Panc1 (cell line): ENCODE measurements around the gene NPTX1. TPM values are rescaled to one million over a fixed set of nuclear protein-coding genes. Genes with fewer than 3 reads are reported as not detected.

ENCODE experiments used
- ATAC-seq: fragments of 200-7000 bp; cut with Tn5 transposase; 2 replicates; pipeline ENCODE4 v1.9.1; 2020; ENCODE audit warnings: mild to moderate bottlenecking, moderate library complexity
- BruUV-seq: library from RNA; stranded (reverse); fragments of 400-500 nt; replicated peaks from 2 replicates; lab custom pipeline; 2021; lab: Mats Ljungman, UMichigan
- CTCF ChIA-PET: fragments of 300-600 bp; sonication (Branson Sonifier 250); formaldehyde crosslinking; loops from one replicate; lab custom pipeline; 2022; ENCODE audit warnings: antibody characterized with exemption; lab: Charles Lee
- POLR2A ChIA-PET: fragments of 300-600 bp; sonication (Branson Sonifier 250); formaldehyde crosslinking; loops from one replicate; lab custom pipeline; 2022; ENCODE audit warnings: antibody characterized with exemption; lab: Charles Lee
- DNase-seq: peaks from one replicate; pipeline ENCODE4 v3.0.0-alpha.2; 2010; ENCODE audit warnings: low read depth, low spot score
- H3K27ac ChIP-seq: 2 replicates; pipeline ENCODE4 v1.5.1; 2011; ENCODE audit warnings: mild to moderate bottlenecking, low read length, inconsistent platforms
- H3K27me3 ChIP-seq: fragments of 200-500 bp; sonication (Bioruptor generic); 2 replicates; pipeline ENCODE4 v1.6.0; 2014; ENCODE audit warnings: low read length, inconsistent platforms; ENCODE audit not compliant: control insufficient read depth, insufficient read depth
- H3K36me3 ChIP-seq: fragments of 200-500 bp; sonication (Bioruptor generic); 2 replicates; pipeline ENCODE4 v1.5.1; 2014; ENCODE audit warnings: inconsistent platforms, mild to moderate bottlenecking, low read length, moderate library complexity; ENCODE audit not compliant: control insufficient read depth, insufficient read depth
- H3K4me1 ChIP-seq: 2 replicates; pipeline ENCODE4 v1.5.1; 2011; ENCODE audit warnings: inconsistent platforms, mild to moderate bottlenecking, low read length, moderate library complexity; ENCODE audit not compliant: control insufficient read depth, insufficient read depth
- H3K4me3 ChIP-seq, 2 experiments: 2 replicates each; pipeline ENCODE4 v1.5.1; 2011 to 2012; ENCODE audit warnings: low read depth in 2 of 2, low read length in 2 of 2, mild to moderate bottlenecking in 2 of 2, inconsistent platforms in 1 of 2, moderate library complexity in 1 of 2
- H3K9me3 ChIP-seq: fragments of 200-500 bp; sonication (Bioruptor generic); 2 replicates; pipeline ENCODE4 v1.5.1; 2014; ENCODE audit warnings: low read depth, mild to moderate bottlenecking, inconsistent platforms, low read length, moderate library complexity; ENCODE audit not compliant: control insufficient read depth, insufficient read depth
- POLR2AphosphoS5 ChIP-seq: IDR thresholded peaks from 2 replicates; pipeline ENCODE4 v1.6.1; 2012; ENCODE audit warnings: mild to moderate bottlenecking, low read depth, low read length, moderate library complexity
- SIN3A ChIP-seq: IDR thresholded peaks from 2 replicates; pipeline ENCODE4 v1.6.1; 2012; ENCODE audit warnings: low read depth, mild to moderate bottlenecking, low read length, moderate library complexity, borderline replicate concordance; ENCODE audit not compliant: insufficient read depth
- TCF7L2 ChIP-seq: IDR thresholded peaks from 2 replicates; pipeline ENCODE4 v1.6.1; 2011; ENCODE audit warnings: mild to moderate bottlenecking, low read depth, low read length, inconsistent platforms
- in situ Hi-C: cut with HindIII; loops from 2 replicates; pipeline ENCODE4 v1.10.0; 2016; ENCODE audit warnings: low sequenced_read_pairs, low pct_unique_long_range_greater_than_20kb
- intact Hi-C: fragments of 100-400 bp; cut with micrococcal nuclease; formaldehyde crosslinking; loops from one replicate; pipeline ENCODE4 v1.10.0; 2022; ENCODE audit not compliant: unreplicated experiment
- total RNA-seq: library from RNA; stranded (reverse); gene quantifications from one replicate; pipeline ENCODE4 v1.2.1, GENCODE V29; 2021; ENCODE audit not compliant: unreplicated experiment
- TF ChIP-seq, protein P1 (sequence below), 2 experiments: IDR thresholded peaks; 2 replicates each; pipeline ENCODE4 v1.6.1; 2011 to 2012; ENCODE audit warnings: low read depth in 2 of 2, control low read depth in 1 of 2, low read length in 1 of 2, mild to moderate bottlenecking in 1 of 2, moderate library complexity in 1 of 2; ENCODE audit not compliant: insufficient read depth in 1 of 2
- TF ChIP-seq, protein P2 (sequence below): fragments of 450-650 bp; IDR thresholded peaks from 2 replicates; pipeline ENCODE4 v1.5.1; 2017; ENCODE audit warnings: mild to moderate bottlenecking

NPTX1 gene
- total RNA-seq, 1 experiment from 2014 or later: 1.1 TPM

DNA sequence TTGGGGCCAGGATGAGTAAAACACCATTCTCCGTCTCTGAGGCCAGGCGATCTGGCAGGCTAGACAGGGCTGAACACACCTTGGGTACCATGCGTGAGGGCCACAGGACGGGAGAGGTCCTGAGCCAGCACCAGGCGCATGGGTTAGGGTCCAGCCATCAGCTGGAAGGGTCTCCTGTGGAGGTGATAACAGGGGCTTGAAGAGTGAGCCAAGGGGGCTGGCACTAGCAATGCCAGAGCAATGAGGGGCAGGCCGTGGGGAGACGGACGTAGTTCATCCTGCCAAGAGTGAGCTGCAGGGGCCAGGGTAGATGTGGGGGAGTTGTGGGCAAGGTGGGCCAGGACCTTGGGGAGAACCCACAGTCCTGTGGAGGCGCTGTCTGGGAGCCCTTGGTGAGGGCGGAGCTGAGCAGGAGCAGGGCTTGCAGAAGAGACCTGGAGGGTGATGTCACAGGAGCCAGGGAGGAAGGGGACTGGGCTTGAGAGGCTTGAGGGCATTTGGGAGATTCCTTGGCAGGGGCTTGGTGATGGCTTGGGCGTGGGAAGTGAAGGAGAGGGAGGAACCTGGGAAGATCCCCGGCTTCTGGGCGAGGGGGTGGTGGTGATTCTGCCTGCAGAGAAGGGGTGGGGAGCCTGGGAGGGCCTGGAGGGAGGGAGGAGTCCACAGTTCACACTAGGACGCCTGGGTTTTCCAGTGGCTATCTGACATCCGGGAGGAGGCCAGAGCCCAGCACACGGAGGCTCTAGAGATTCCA lies 6.3 kb upstream of the NPTX1 start:
- DNase-seq: no peak

DNA sequence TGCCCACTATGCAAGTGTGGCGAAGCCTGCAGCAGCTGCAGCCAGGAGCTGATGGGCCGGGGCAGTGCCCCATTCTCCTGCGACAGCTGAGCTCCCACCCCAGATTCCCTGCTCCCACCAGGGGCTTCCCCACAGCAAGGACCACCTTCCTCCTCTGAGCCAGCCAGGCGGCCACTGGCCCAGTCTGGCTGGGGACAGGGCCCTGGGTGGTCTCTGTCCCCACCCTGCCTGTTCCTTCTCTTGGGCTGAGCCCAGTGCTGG lies 5.6 kb upstream of the NPTX1 start:
- BruUV-seq: no TSS peak
- POLR2A ChIA-PET: no interaction called here
- DNase-seq: no peak
- intact Hi-C loops: no loop called here
- TF ChIP-seq, protein P1, sequence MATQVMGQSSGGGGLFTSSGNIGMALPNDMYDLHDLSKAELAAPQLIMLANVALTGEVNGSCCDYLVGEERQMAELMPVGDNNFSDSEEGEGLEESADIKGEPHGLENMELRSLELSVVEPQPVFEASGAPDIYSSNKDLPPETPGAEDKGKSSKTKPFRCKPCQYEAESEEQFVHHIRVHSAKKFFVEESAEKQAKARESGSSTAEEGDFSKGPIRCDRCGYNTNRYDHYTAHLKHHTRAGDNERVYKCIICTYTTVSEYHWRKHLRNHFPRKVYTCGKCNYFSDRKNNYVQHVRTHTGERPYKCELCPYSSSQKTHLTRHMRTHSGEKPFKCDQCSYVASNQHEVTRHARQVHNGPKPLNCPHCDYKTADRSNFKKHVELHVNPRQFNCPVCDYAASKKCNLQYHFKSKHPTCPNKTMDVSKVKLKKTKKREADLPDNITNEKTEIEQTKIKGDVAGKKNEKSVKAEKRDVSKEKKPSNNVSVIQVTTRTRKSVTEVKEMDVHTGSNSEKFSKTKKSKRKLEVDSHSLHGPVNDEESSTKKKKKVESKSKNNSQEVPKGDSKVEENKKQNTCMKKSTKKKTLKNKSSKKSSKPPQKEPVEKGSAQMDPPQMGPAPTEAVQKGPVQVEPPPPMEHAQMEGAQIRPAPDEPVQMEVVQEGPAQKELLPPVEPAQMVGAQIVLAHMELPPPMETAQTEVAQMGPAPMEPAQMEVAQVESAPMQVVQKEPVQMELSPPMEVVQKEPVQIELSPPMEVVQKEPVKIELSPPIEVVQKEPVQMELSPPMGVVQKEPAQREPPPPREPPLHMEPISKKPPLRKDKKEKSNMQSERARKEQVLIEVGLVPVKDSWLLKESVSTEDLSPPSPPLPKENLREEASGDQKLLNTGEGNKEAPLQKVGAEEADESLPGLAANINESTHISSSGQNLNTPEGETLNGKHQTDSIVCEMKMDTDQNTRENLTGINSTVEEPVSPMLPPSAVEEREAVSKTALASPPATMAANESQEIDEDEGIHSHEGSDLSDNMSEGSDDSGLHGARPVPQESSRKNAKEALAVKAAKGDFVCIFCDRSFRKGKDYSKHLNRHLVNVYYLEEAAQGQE (IDR thresholded peaks at IDR 0.05; ENCODE audit: insufficient read depth in 1 of 2, low read depth in 2 of 2, low read length in 1 of 2): no peak
- TF ChIP-seq SIN3A: no peak
- no peak for TF ChIP-seq POLR2AphosphoS5
- TF ChIP-seq TCF7L2: no peak
- TF ChIP-seq, protein P2, sequence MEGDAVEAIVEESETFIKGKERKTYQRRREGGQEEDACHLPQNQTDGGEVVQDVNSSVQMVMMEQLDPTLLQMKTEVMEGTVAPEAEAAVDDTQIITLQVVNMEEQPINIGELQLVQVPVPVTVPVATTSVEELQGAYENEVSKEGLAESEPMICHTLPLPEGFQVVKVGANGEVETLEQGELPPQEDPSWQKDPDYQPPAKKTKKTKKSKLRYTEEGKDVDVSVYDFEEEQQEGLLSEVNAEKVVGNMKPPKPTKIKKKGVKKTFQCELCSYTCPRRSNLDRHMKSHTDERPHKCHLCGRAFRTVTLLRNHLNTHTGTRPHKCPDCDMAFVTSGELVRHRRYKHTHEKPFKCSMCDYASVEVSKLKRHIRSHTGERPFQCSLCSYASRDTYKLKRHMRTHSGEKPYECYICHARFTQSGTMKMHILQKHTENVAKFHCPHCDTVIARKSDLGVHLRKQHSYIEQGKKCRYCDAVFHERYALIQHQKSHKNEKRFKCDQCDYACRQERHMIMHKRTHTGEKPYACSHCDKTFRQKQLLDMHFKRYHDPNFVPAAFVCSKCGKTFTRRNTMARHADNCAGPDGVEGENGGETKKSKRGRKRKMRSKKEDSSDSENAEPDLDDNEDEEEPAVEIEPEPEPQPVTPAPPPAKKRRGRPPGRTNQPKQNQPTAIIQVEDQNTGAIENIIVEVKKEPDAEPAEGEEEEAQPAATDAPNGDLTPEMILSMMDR: no peak
- Histone ChIP-seq H3K27me3 (peaks cover 2% of the 10 kb centered on the region; the same call in 1 of the 2 replicates), H3K4me3 (no peak overlapping the region), H3K27ac (no peak overlapping the region), H3K9me3 (no peaks in the 10 kb centered on the region), H3K4me1 (no peaks in the 10 kb centered on the region), H3K36me3 (no peaks in the 10 kb centered on the region)
- CTCF ChIA-PET: interaction anchor here (0.6 kb wide), 2 partner anchors 81 to 562 kb away, joined by 3 read pairs; no protein-coding TSS in a partner anchor
- ATAC-seq: no peak
- in situ Hi-C loops: no loop called here

More for the DNA sequence above, 6.3 kb upstream of the NPTX1 start:
- H3K27ac ChIP-seq: no peak overlapping the region
- intact Hi-C loops: no loop called here
- in situ Hi-C loops: no loop called here
- TF ChIP-seq, protein P2: no peak
- TF ChIP-seq SIN3A (no peak), TCF7L2 (no peak), POLR2AphosphoS5 (no peak)
- TF ChIP-seq, protein P1 (IDR thresholded peaks at IDR 0.05; ENCODE audit: insufficient read depth in 1 of 2, low read depth in 2 of 2, low read length in 1 of 2): no peak
- CTCF ChIA-PET: no interaction called here
- H3K27me3 ChIP-seq: no peaks in the 10 kb centered on the region; the same call in 1 of the 2 replicates
- ATAC-seq: no peak
- no TSS peak for BruUV-seq
- no peak overlapping the region for H3K4me3 ChIP-seq
- POLR2A ChIA-PET: no interaction called here
- no peaks in the 10 kb centered on the region for H3K4me1 ChIP-seq
- no peaks in the 10 kb centered on the region for H3K9me3 ChIP-seq
- H3K36me3 ChIP-seq: no peaks in the 10 kb centered on the region
